GM12875 (cell line): ENCODE results near the gene PPP1R13B.
A peak's percentile ranks its signal among the peaks of the same experiment; 100 is the strongest.

Source experiments
- H3K4me3 ChIP-seq: one replicate; pipeline ENCODE4 v1.5.1; 2011; ENCODE audit warnings: low read depth, low read length, control low read depth
- TF ChIP-seq, protein P1 (sequence below): IDR thresholded peaks from 2 replicates; pipeline ENCODE4 v1.5.1; 2011; ENCODE audit warnings: low read depth, mild to moderate bottlenecking, control low read depth, inconsistent platforms, low read length, moderate library complexity, borderline replicate concordance; ENCODE audit not compliant: insufficient read depth

The PPP1R13B gene

DNA sequence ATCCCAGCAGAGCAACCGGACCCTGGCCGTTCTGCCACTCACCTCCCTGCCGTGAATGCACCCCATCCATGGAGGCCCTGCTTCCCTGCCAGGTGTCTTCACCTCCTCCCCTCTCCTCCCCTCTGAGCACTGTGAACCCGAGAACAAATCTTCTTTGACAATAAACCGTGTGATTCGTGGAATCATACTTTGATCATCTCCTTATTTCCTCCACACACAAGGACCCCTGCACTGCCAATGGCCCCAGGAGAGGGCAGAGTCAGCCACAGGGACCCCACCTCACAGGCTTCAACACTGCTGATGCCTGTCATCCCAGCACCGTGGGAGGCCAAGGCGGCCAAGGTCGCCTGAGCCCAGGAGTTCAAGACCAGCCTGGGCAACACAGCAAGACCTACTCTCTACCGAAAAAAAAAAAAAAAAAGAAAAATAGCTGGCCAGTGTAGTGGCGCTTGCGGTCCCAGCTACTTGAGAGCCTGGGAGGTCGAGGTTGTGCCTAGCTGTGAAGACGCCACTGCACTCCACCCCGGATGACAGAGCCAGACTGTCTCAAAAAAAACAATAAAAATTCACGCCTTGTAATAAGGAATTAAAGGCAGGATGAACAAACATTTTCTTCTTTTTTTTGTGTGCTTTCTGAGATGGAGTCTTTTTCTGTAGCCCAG is 133.2 kb downstream of the PPP1R13B start:
- TF ChIP-seq, protein P1, sequence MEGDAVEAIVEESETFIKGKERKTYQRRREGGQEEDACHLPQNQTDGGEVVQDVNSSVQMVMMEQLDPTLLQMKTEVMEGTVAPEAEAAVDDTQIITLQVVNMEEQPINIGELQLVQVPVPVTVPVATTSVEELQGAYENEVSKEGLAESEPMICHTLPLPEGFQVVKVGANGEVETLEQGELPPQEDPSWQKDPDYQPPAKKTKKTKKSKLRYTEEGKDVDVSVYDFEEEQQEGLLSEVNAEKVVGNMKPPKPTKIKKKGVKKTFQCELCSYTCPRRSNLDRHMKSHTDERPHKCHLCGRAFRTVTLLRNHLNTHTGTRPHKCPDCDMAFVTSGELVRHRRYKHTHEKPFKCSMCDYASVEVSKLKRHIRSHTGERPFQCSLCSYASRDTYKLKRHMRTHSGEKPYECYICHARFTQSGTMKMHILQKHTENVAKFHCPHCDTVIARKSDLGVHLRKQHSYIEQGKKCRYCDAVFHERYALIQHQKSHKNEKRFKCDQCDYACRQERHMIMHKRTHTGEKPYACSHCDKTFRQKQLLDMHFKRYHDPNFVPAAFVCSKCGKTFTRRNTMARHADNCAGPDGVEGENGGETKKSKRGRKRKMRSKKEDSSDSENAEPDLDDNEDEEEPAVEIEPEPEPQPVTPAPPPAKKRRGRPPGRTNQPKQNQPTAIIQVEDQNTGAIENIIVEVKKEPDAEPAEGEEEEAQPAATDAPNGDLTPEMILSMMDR: no peak
- peak overlapping the region; percentile 89 for H3K4me3 ChIP-seq

DNA sequence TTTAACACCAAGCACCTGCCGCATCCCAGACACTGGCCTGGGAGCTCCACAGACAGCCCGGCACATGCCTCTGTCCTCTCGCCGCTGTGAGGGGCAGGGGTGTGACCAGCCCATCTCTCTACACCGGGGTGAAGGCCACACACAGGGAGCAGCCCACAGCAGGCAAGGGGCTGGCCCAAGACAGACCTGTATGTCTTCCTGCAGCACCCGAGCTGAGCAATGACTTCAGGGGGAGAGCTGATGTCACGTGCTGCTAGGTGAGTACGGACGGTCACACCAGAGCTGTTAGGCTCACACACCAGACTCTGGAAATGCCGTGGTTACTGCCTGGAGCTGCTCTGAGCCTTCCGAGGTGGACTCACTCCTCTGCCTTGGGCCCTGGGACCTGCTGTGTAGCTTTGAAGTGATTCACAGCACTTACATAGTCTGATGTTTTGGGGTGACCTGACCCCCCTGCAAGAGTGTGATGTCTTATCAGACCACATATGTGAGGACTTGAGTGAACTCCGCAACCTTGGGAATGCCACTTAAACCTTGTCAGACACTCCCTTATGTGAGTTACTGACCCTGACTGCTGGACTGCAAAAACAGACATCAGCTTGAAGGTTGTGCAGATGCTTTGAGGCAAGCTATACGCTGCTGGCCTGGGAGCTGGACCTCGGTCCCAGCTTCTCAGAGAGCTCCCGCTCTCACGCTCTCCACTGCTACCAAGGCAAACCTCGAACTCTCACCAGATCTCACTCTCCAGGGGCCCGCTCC is 133.9 kb downstream of the PPP1R13B start:
- TF ChIP-seq, protein P1: no peak
- H3K4me3 ChIP-seq: peak overlapping the region; percentile 89

DNA sequence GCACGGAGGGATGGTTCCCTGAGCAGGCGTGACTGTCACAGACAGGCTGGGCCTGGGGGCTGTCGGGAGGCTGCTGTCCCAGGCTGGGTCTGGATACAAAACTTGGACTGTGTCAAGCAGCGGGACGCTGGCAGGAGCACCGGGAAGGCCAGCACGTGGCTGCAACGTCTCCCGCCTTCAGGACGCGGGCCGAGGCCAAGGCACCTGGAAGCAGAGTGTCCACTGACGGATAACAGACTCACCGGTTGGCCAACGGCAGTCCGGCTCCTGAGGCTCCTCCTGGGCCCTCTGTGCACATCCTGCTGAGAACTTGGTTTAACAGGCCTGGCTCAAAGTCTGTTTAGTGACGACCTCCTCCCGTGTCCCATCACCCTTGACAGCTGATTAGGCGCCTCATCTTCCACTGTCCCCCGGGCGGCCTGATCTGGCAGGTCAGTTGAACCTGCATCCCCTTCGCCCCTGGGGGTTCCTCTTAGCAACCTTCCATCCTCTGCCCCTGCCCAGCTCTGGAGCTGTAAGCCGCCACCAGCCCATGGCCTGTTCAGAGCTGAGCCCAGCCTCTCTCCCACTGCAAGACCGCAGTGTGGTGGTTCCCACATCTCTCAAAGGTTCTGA is 134.6 kb downstream of the PPP1R13B start:
- TF ChIP-seq, protein P1: no peak
- H3K4me3 ChIP-seq: no peak overlapping the region

DNA sequence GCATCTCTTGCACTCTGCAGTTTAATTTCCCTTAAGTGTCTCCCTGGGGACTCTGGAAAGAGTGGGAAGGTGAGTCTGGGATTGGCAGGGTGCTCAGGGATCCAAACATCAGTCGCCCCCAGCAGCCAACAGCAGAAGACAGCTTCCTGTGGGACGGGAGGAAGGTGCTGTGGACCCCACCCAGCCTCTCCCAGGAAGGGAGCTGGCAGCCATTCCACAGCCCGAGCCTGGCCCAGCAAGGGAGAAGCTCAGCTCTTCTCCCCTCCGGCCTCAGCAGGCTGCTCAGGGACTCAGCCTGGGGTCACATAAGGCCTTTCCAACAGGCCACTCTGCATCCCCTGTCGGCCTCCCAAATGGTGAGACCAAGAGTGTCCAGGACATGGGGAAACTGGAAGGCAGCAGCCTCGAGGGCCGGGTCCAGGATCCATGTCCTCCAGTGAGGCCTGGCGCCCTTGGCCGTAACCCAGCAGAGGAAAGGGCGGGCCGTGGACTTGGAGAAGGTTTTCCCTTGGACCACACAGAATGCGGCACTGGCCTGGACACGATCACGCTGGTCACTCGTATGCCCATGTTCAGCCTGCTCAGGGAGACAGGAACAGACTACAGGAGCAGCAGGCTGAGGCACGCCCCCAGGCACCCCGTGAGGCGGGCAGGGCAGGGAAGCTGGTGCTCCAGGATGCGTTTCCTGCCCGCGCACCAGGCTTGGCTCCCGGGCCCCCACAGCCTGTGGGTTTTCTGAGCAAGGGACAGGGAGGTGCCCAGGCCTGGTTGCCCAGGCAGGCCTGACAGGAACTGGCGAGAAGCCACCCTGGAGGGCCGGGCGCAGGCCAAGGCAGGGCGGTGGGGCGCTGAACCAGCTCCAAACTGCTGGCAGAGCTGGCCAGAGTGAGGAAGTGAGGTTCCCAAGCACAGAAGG is 135.6 kb downstream of the PPP1R13B start:
- H3K4me3 ChIP-seq: no peak overlapping the region
- TF ChIP-seq, protein P1: no peak

DNA sequence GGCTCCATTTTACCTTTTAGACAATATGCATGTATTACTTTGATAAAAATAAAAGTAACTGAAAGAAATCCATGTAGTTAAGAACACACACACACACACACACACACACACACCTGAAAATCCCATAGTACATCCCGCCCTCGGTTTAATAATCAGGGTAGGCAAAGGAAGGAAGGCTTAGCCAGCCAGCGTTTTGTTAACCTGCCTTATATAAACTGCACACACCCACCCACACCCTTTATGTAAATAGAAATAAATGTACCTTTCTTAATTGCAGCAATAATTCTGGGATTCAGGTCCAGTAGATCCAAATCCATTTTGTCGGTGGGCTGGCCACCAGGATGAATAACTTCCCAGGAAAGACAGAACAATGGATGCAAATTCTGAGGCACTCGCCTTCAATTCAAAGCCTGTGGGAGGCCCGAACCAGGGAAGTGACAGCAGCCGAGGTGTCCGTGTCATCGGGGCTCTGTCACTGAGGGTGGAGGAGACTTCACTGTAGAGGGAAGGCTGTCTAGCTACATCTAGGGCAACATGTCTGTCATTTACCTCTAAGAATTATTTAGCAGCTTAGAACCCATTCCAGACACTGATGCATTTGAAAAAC is 136.5 kb downstream of the PPP1R13B start:
- TF ChIP-seq, protein P1: no peak
- H3K4me3 ChIP-seq: no peak overlapping the region

DNA sequence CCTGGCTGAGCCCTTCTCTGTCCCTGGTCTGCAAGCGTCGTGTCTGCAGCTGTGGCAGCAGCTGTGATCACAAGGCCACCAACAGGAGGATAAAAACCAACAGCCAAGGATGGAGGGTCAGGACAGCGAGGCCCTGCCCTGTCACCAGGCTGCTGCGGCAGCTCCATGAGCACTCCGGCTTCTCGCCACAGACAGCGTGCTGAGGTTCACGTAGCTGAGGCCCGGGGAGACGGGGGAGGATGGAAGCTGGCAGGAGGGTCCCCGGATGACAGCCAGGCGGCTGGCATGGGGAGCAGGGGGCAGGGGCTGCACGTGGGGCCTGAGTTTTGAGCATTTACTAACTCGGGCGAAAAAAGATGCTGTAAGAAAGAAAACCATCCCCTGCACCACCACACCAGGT is 137.6 kb downstream of the PPP1R13B start:
- TF ChIP-seq, protein P1: no peak
- no peak overlapping the region for H3K4me3 ChIP-seq
